ENCODE measurements around the gene ANKRD45. TPM values are rescaled to one million over a fixed set of nuclear protein-coding genes. Genes with fewer than 3 reads are reported as not detected.
A peak's percentile ranks its signal among the peaks of the same experiment; 100 is the strongest.

The ANKRD45 gene
- total and polyA plus RNA-seq, 2 of the 8 experiments (the other 6 are each of a cell fraction or from before 2014, with no cell fraction given), result 0.41 to 2.8 TPM

DNA sequence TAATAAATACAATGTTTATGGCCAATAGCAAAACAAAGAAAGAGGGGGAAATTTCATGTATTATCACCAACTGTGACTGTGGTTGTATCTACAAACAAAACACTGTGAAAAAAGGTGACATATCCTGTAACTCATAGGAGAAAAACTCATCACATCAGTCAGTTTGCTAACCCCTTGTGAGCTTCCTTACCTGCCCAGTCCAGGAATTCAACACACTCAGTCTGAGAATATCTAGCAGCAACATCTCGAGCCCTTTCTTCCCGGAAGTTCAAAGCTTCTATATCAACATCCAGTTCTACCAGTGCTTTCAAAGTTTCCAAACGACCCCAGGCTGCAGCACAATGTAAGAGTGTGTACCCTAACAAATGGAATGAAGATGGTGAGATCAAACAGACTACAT lies 23.0 kb downstream of the ANKRD45 start:
- Histone ChIP-seq H3K4me1 (replicated peaks in 1 of 4; ENCODE audit: control insufficient read depth in 3 of 4, insufficient read depth in 4 of 4, low read length in 3 of 4) (no peaks in the 10 kb centered on the region), H3K14ac (ENCODE audit: insufficient read length) (no peak overlapping the region), H4K8ac (ENCODE audit: extremely low read depth, insufficient read depth, low read length) (no peak overlapping the region), H2AFZ (ENCODE audit: low read length) (no peak overlapping the region), H2BK12ac (ENCODE audit: low read depth, low read length) (no peak overlapping the region), H4K91ac (replicated peaks; ENCODE audit: insufficient read length, low read length) (no peak overlapping the region), H3K9me3 (ENCODE audit: insufficient read depth in 2 of 2, low read depth in 1 of 2, low read length in 1 of 2) (no peaks in the 10 kb centered on the region), H4K20me1 (replicated peaks in 1 of 2; ENCODE audit: control insufficient read depth in 1 of 2, insufficient read depth in 2 of 2, low read length in 2 of 2) (no peaks in the 10 kb centered on the region), H3K56ac (replicated peaks; ENCODE audit: insufficient read length, low read depth, low read length) (no peak overlapping the region), H3K4me2 (ENCODE audit: insufficient read depth in 1 of 2, low read depth in 2 of 2, low read length in 2 of 2) (no peak overlapping the region), H3K27ac (ENCODE audit: low read depth, low read length) (no peak overlapping the region), H3K36me3 (ENCODE audit: control insufficient read depth in 2 of 4, insufficient read depth in 4 of 4, low read length in 3 of 4) (peaks cover 0 to 2% (median 0%) of the 10 kb centered on the region in 4 experiments; a peak in 2 of 8 replicates), H3K18ac (ENCODE audit: extremely low read depth, low read length) (no peak overlapping the region), H3K9ac (replicated peaks in 1 of 4; ENCODE audit: extremely low read depth in 1 of 4, low read depth in 3 of 4, low read length in 3 of 4) (no peak overlapping the region), H3K27me3 (replicated peaks in 1 of 4; ENCODE audit: control insufficient read depth in 3 of 4, extremely low read depth in 1 of 4, insufficient read depth in 3 of 4, low read length in 3 of 4) (no peaks in the 10 kb centered on the region), H2BK5ac (ENCODE audit: low read depth, low read length) (no peak overlapping the region), H3K79me1 (ENCODE audit: low read depth, low read length) (no peaks in the 10 kb centered on the region), H3K4me3 (ENCODE audit: extremely low read depth in 1 of 4, insufficient read depth in 2 of 4, low read depth in 3 of 4, low read length in 4 of 4) (no peak overlapping the region), H2AK5ac (ENCODE audit: low read depth, low read length) (no peak overlapping the region), H3K23ac (ENCODE audit: insufficient read length) (no peak overlapping the region), H2BK20ac (ENCODE audit: low read length) (no peak overlapping the region), H3K4ac (replicated peaks; ENCODE audit: insufficient read length, low read depth, low read length) (no peak overlapping the region), H4K5ac (ENCODE audit: insufficient read length, low read depth, low read length) (no peak overlapping the region), H3K79me2 (ENCODE audit: control insufficient read depth in 1 of 2, insufficient read depth in 2 of 2, low read length in 2 of 2) (peaks cover 0 to 23% of the 10 kb centered on the region in 2 experiments; a peak in 2 of 4 replicates), H3K23me2 (ENCODE audit: low read depth, low read length) (no peaks in the 10 kb centered on the region; the same call in 1 of the 2 replicates), H2BK15ac (ENCODE audit: low read length) (no peak overlapping the region), H2BK120ac (replicated peaks; ENCODE audit: low read depth, low read length) (no peak overlapping the region)
- CTCF ChIA-PET (ENCODE audit: partially characterized antibody), result interaction anchor here (1.6 kb wide), 1 partner anchor 217 kb away, joined by 5 read pairs; no protein-coding TSS in a partner anchor
- FAIRE-seq (no peak), DNase-seq (ENCODE audit: low read depth in 1 of 2, low spot score in 2 of 2) (no peak)
- 81% methylated on average over 3 of the region's 3 CpGs; no CpG with 5 or more reads in 1 of the 2 experiments for WGBS, 2 experiments (ENCODE audit: extremely low coverage in 1 of 2, insufficient coverage in 1 of 2, insufficient read length in 1 of 2, insufficient replicate concordance in 2 of 2, low coverage in 1 of 2, low lambda C conversion rate in 2 of 2, missing lambda C conversion rate in 1 of 2)
- POLR2A ChIA-PET (ENCODE audit: partially characterized antibody), result interaction anchor here (0.9 to 3.3 kb wide), 5 partner anchors 7 to 14 kb away, joined by 3 to 14 read pairs (median 4); no protein-coding TSS in a partner anchor
- TF ChIP-seq POLR2A (IDR thresholded peaks at IDR 0.05; ENCODE audit: control extremely low read depth in 1 of 2, low read depth in 2 of 2, low read length in 2 of 2) (peak in 1 of 2 experiments; percentile 34; a peak in 1 of 3 replicates), CTBP2 (IDR thresholded peaks at IDR 0.05; ENCODE audit: borderline replicate concordance, insufficient read depth, insufficient read length, low read length) (no peak)
